Measurements from ENCODE around the gene ADD1.

Gene ADD1

DNA sequence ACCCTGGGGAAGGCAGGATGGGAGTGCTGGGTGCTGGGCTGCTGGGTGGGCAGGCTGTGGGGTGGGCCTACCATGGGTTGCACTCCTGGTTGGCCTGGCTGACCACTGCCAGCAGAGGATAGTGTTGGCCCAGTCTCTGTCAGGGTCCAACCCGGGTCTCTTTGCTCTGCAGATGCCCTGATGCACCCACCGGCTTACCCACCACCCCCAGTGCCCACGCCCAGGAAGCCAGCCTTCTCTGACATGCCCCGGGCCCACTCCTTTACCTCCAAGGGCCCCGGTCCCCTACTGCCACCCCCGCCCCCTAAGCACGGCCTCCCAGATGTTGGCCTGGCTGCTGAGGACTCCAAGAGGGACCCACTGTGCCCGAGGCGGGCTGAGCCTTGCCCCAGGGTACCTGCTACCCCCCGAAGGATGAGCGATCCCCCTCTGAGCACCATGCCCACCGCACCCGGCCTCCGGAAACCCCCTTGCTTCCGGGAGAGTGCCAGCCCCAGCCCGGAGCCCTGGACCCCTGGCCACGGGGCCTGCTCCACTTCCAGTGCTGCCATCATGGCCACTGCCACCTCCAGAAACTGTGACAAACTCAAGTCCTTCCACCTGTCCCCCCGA is 14.2 kb upstream of the ADD1 start:
- TF ChIP-seq CTCF (IDR thresholded peaks at IDR 0.05; ENCODE audit: low read depth, low read length, poor library complexity, severe bottlenecking), result no peak
- TF ChIP-seq EZH2phosphoT487 (IDR thresholded peaks at IDR 0.05; ENCODE audit: borderline replicate concordance, low read length), result no peak
- peaks cover 21% of the 10 kb centered on the region for H3K4me1 ChIP-seq (ENCODE audit: control insufficient read depth, low read length)

GRCh38 chr4:2829933-2830451 is 13.7 kb upstream of the ADD1 start:
- H3K27ac ChIP-seq (ENCODE audit: low read depth, low read length), result no peak overlapping the region
- no peaks in the 10 kb centered on the region for H3K79me2 ChIP-seq (ENCODE audit: control insufficient read depth, low read length)
- no peaks in the 10 kb centered on the region for H3K9me2 ChIP-seq (replicated peaks; ENCODE audit: control insufficient read depth, low read length)
- TF ChIP-seq EZH2phosphoT487 (IDR thresholded peaks at IDR 0.05; ENCODE audit: borderline replicate concordance, low read length), result no peak
- TF ChIP-seq CTCF (IDR thresholded peaks at IDR 0.05; ENCODE audit: low read depth, low read length, poor library complexity, severe bottlenecking), result no peak
- H3K4me1 ChIP-seq (ENCODE audit: control insufficient read depth, low read length), result peaks cover 27% of the 10 kb centered on the region
- H3K27me3 ChIP-seq (ENCODE audit: control insufficient read depth, low read length), result peaks cover 25% of the 10 kb centered on the region
- H3K36me3 ChIP-seq (ENCODE audit: control insufficient read depth, low read length), result no peaks in the 10 kb centered on the region
- no peaks in the 10 kb centered on the region for H3F3A ChIP-seq (ENCODE audit: control insufficient read depth, insufficient read depth)
- H3K4me3 ChIP-seq (ENCODE audit: low read length), result no peak overlapping the region
- H4K20me1 ChIP-seq (ENCODE audit: control insufficient read depth, insufficient read depth, low read depth, low read length), result peaks cover 9% of the 10 kb centered on the region
- no peak overlapping the region for H3K4me2 ChIP-seq (ENCODE audit: low read length)
- no peaks in the 10 kb centered on the region for H3K9me3 ChIP-seq (ENCODE audit: control insufficient read depth, insufficient read depth, low read length)

More for the DNA sequence above, 14.2 kb upstream of the ADD1 start:
- no peaks in the 10 kb centered on the region for H3K9me3 ChIP-seq (ENCODE audit: control insufficient read depth, insufficient read depth, low read length)
- peaks cover 25% of the 10 kb centered on the region for H3K27me3 ChIP-seq (ENCODE audit: control insufficient read depth, low read length)
- H3K9me2 ChIP-seq (replicated peaks; ENCODE audit: control insufficient read depth, low read length), result no peaks in the 10 kb centered on the region
- no peak overlapping the region for H3K4me2 ChIP-seq (ENCODE audit: low read length)
- H3K27ac ChIP-seq (ENCODE audit: low read depth, low read length), result no peak overlapping the region
- H3K79me2 ChIP-seq (ENCODE audit: control insufficient read depth, low read length), result no peaks in the 10 kb centered on the region
- no peaks in the 10 kb centered on the region for H3K36me3 ChIP-seq (ENCODE audit: control insufficient read depth, low read length)
- peaks cover 9% of the 10 kb centered on the region for H4K20me1 ChIP-seq (ENCODE audit: control insufficient read depth, insufficient read depth, low read depth, low read length)
- no peak overlapping the region for H3K4me3 ChIP-seq (ENCODE audit: low read length)
- no peaks in the 10 kb centered on the region for H3F3A ChIP-seq (ENCODE audit: control insufficient read depth, insufficient read depth)

GRCh38 chr4:2830632-2831610 is 12.7 kb upstream of the ADD1 start:
- no peak for TF ChIP-seq CTCF (IDR thresholded peaks at IDR 0.05; ENCODE audit: low read depth, low read length, poor library complexity, severe bottlenecking)
- TF ChIP-seq EZH2phosphoT487 (IDR thresholded peaks at IDR 0.05; ENCODE audit: borderline replicate concordance, low read length), result no peak
- Histone ChIP-seq H3K79me2 (ENCODE audit: control insufficient read depth, low read length) (no peaks in the 10 kb centered on the region), H3K27me3 (ENCODE audit: control insufficient read depth, low read length) (peaks cover 25% of the 10 kb centered on the region), H3K4me3 (ENCODE audit: low read length) (no peak overlapping the region), H3F3A (ENCODE audit: control insufficient read depth, insufficient read depth) (peaks cover 2% of the 10 kb centered on the region; the same call in 1 of the 2 replicates), H3K4me1 (ENCODE audit: control insufficient read depth, low read length) (peaks cover 36% of the 10 kb centered on the region), H3K9me3 (ENCODE audit: control insufficient read depth, insufficient read depth, low read length) (no peaks in the 10 kb centered on the region), H3K9me2 (replicated peaks; ENCODE audit: control insufficient read depth, low read length) (no peaks in the 10 kb centered on the region), H3K36me3 (ENCODE audit: control insufficient read depth, low read length) (no peaks in the 10 kb centered on the region), H3K4me2 (ENCODE audit: low read length) (no peak overlapping the region), H3K27ac (ENCODE audit: low read depth, low read length) (no peak overlapping the region), H4K20me1 (ENCODE audit: control insufficient read depth, insufficient read depth, low read depth, low read length) (peaks cover 10% of the 10 kb centered on the region)

Measured in DOHH2 (cell line).